Left lung (tissue), 8 donors: Measurements from ENCODE around the gene IL12B. TPM values are rescaled to one million over a fixed set of nuclear protein-coding genes. Genes with fewer than 3 reads are reported as not detected.

Experiments used
- polyA plus RNA-seq, 6 donors: library from polyadenylated mRNA; unstranded; fragments of 120-200 nt; gene quantifications; one replicate each; pipeline ENCODE4 v1.2.1, GENCODE V29; 2013; ENCODE audit not compliant: insufficient read length in 6 of 6
- total RNA-seq, 2 donors: library from RNA; stranded (reverse); fragmentation: NEBNext Ultra II Directional; extraction: Animal tissue kit (Norgen Biotek cat#: 25700); gene quantifications; one replicate each; pipeline ENCODE4 v1.2.1, GENCODE V29; 2021
- donor health status: DM: no; HTN: yes; CAD: no.
- donor health status: DM: no; HTN: no; CAD: no.

The IL12B gene
- total and polyA plus RNA-seq, 8 donors: 0.08 to 0.10 (median 0.10) TPM; not detected in 4

Other genes with a start within 250 kb of the IL12B start
- gene EBF1, start 230.6 kb downstream of the IL12B start, total RNA-seq: 1 to 10 TPM; 6.1 to 9.6 TPM
- gene EBF1, start 230.6 kb downstream of the IL12B start, polyA plus RNA-seq: 1 to 10 TPM; 6.1 to 9.6 (median 8.1) TPM
- 100 to 1,000 TPM; 164 to 216 TPM for gene RNF145, start 120.9 kb downstream of the IL12B start, total RNA-seq
- 100 to 1,000 TPM; 116 to 174 (median 138) TPM for gene RNF145, start 120.9 kb downstream of the IL12B start, polyA plus RNA-seq
- 10 to 100 TPM; 29.9 to 32.5 TPM for gene UBLCP1, start 67.2 kb downstream of the IL12B start, total RNA-seq
- gene UBLCP1, start 67.2 kb downstream of the IL12B start, polyA plus RNA-seq: 10 to 100 TPM; 36.2 to 49.9 (median 38.3) TPM